Dendritic cell treated with granulocyte-macrophage colony-stimulating factor and Interleukin-4, amounts not matched to agents 40 ng/mL and 50 ng/mL, for 4 days (primary cell): ENCODE results near the gene TRIM43.
"Not testable (repeated sequence)": the region's sequence is repeated elsewhere in the genome, so short reads cannot be mapped to it uniquely, and the experiment has no call there.

Experiments
- H3K27ac Mint-ChIP-seq: one replicate; pipeline ENCODE4 v1.8.0; 2022; ENCODE audit warnings: mild to moderate bottlenecking, mixed read lengths
- H3K27me3 Mint-ChIP-seq: one replicate; pipeline ENCODE4 v1.8.0; 2022; ENCODE audit warnings: mild to moderate bottlenecking, mixed read lengths
- H3K36me3 Mint-ChIP-seq: one replicate; pipeline ENCODE4 v1.8.0; 2022; ENCODE audit warnings: low read depth, mixed read lengths
- H3K4me1 Mint-ChIP-seq: one replicate; pipeline ENCODE4 v1.8.0; 2022; ENCODE audit warnings: low read depth, mixed read lengths
- H3K4me3 Mint-ChIP-seq: one replicate; pipeline ENCODE4 v1.8.0; 2022; ENCODE audit warnings: mild to moderate bottlenecking, moderate library complexity, mixed read lengths
- H3K9me3 Mint-ChIP-seq: one replicate; pipeline ENCODE4 v1.8.0; 2022; ENCODE audit warnings: mixed read lengths
- intact Hi-C: fragments of 100-400 bp; cut with micrococcal nuclease; formaldehyde crosslinking; loops from one replicate; pipeline ENCODE4 v1.15.0; 2022

The TRIM43 gene

GRCh38 chr2:95591701-95592100 lies at the start of gene TRIM43:
TSS of gene TRIM43 (plus strand) at chr2:95592001. CDS start at chr2:95594024, 2,023 bp downstream.
- H3K4me3 Mint-ChIP-seq, H3K27ac Mint-ChIP-seq, H3K9me3 Mint-ChIP-seq, H3K36me3 Mint-ChIP-seq, H3K27me3 Mint-ChIP-seq, H3K4me1 Mint-ChIP-seq, intact Hi-C loops: not testable (repeated sequence)

GRCh38 chr2:95551055-95551568 lies 40.7 kb upstream of the TRIM43 start:
- no peaks in the 10 kb centered on the region for H3K36me3 Mint-ChIP-seq
- H3K9me3 Mint-ChIP-seq: no peaks in the 10 kb centered on the region
- H3K4me1 Mint-ChIP-seq: no peaks in the 10 kb centered on the region
- H3K27ac Mint-ChIP-seq: no peak overlapping the region
- no peak overlapping the region for H3K4me3 Mint-ChIP-seq
- intact Hi-C loops: no loop called here
- H3K27me3 Mint-ChIP-seq: peaks cover 13% of the 10 kb centered on the region

DNA sequence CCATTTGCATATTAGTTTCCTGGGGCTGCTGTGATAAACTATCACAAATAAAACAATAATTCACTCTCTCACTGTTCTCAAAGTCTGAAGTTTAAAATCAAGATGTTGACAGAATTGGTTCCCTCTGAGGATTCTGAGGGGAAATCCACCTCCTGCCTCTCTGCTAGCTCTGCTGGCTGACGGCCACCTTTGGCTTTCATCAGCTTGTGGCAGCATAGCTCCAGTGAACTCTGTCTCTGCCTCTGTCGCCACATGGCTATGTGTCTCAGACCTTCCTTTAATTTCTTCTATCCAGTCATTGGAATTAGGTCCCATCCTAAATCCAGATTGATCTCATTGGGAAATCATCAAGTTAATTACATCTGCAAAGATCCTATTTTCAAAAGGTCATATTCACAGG lies 38.9 kb upstream of the TRIM43 start:
- H3K4me1 Mint-ChIP-seq: no peaks in the 10 kb centered on the region
- H3K4me3 Mint-ChIP-seq: no peak overlapping the region
- intact Hi-C loops: no loop called here
- H3K9me3 Mint-ChIP-seq: no peaks in the 10 kb centered on the region
- peaks cover 13% of the 10 kb centered on the region for H3K27me3 Mint-ChIP-seq
- H3K27ac Mint-ChIP-seq: no peak overlapping the region
- H3K36me3 Mint-ChIP-seq: no peaks in the 10 kb centered on the region

DNA sequence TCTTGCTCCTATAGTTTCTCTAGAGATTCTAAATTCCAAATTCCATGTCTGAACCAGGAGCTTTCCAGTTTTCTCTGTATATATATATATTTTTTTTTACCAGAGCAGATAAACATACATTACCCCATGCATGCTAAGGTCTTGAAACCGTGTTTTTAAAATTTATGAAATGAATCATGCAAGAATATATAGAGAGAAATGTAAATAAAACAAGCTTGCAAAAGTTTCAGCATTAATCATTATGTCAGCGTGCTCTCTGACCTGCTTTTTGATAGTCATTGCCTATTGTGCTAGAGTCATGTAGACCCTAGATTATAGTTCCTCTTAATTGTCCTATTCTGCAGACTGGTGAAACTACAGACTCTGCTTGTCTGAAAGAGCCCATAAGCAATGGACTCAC lies 22.6 kb upstream of the TRIM43 start:
- intact Hi-C loops: no loop called here
- Mint-ChIP-seq H3K36me3 (no peaks in the 10 kb centered on the region), H3K4me1 (no peaks in the 10 kb centered on the region), H3K9me3 (no peaks in the 10 kb centered on the region), H3K4me3 (no peak overlapping the region), H3K27me3 (peaks cover 5% of the 10 kb centered on the region), H3K27ac (no peak overlapping the region)

- H3K9me3 Mint-ChIP-seq: no peaks in the 10 kb centered on the region
- H3K4me1 Mint-ChIP-seq: no peaks in the 10 kb centered on the region
- H3K4me3 Mint-ChIP-seq: no peak overlapping the region
- H3K27me3 Mint-ChIP-seq: peaks cover 2% of the 10 kb centered on the region
- intact Hi-C loops: no loop called here
- no peak overlapping the region for H3K27ac Mint-ChIP-seq
- H3K36me3 Mint-ChIP-seq: no peaks in the 10 kb centered on the region
Measured at GRCh38 chr2:95573866-95574265, 17.9 kb upstream of the TRIM43 start.

DNA sequence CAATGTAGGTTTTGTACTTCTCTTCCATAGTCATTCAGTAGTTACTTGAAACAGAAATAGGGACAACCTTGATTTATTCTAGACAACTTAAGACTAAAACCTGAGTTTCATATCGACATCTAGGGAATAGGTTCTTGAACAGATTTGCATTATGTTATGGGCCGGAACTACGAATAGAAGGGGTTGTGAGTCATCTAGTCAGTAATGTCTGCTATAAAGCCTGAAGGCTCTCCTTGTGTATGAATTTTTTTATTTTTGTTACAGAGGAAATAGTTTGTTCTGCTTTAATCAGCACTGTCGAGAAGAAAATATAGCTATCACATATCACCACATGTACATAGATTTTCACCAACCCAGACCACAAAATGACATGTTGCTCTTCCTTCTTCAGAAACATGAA lies 17.3 kb upstream of the TRIM43 start:
- Mint-ChIP-seq H3K27me3 (no peaks in the 10 kb centered on the region), H3K9me3 (no peaks in the 10 kb centered on the region), H3K36me3 (no peaks in the 10 kb centered on the region), H3K4me1 (no peaks in the 10 kb centered on the region), H3K27ac (no peak overlapping the region), H3K4me3 (no peak overlapping the region)
- intact Hi-C loops: no loop called here

DNA sequence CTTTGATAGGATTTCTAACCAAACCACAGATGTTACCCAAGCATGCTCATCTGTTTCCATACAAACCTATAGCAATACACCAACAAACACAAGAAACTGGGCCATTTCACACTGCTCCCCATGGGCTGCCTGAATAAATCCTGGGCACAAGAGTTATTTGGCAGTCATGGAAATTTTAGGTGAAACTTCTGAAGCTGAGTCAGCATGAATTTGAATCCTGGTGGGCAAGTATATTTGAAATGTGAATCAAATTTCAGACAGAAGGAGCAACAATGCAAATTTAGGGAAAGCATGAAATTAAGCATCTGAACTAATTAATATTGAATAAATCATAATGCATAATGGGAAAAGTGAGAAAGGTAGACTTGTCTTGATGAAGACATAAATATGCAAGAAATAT lies 15.9 kb upstream of the TRIM43 start:
- no peaks in the 10 kb centered on the region for H3K9me3 Mint-ChIP-seq
- intact Hi-C loops: no loop called here
- no peaks in the 10 kb centered on the region for H3K27me3 Mint-ChIP-seq
- no peaks in the 10 kb centered on the region for H3K4me1 Mint-ChIP-seq
- no peaks in the 10 kb centered on the region for H3K36me3 Mint-ChIP-seq
- no peak overlapping the region for H3K27ac Mint-ChIP-seq
- no peak overlapping the region for H3K4me3 Mint-ChIP-seq

- Mint-ChIP-seq H3K4me1 (no peaks in the 10 kb centered on the region), H3K27me3 (no peaks in the 10 kb centered on the region), H3K4me3 (no peak overlapping the region), H3K27ac (no peak overlapping the region), H3K36me3 (no peaks in the 10 kb centered on the region), H3K9me3 (no peaks in the 10 kb centered on the region)
- intact Hi-C loops: no loop called here
Measured at GRCh38 chr2:95578539-95578938, 13.3 kb upstream of the TRIM43 start.

- H3K4me1 Mint-ChIP-seq, H3K27me3 Mint-ChIP-seq, H3K27ac Mint-ChIP-seq, H3K4me3 Mint-ChIP-seq, H3K36me3 Mint-ChIP-seq, intact Hi-C loops, H3K9me3 Mint-ChIP-seq: not testable (repeated sequence)
Measured at GRCh38 chr2:95583545-95583944, 8.3 kb upstream of the TRIM43 start.

DNA sequence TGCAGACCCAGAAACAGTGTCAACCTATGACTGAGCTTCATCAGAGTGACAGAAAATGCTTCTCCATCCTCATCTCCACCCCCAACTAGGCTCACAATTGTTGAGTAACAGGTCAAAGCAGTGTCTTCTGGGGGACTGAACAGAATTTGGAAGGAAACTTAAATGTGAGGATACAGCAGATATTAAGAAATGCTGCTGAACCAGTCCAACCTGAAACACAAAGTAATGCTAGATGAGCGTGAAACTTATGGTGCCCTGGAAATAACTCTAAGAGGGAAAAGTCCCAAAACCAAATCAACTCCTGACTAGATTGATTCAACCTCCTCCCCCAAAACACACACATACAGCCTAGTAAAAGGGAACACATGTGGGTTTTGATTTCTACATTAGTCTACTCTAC lies 7.5 kb upstream of the TRIM43 start:
- H3K4me1 Mint-ChIP-seq, intact Hi-C loops, H3K27me3 Mint-ChIP-seq, H3K27ac Mint-ChIP-seq, H3K36me3 Mint-ChIP-seq, H3K9me3 Mint-ChIP-seq, H3K4me3 Mint-ChIP-seq: not testable (repeated sequence)

- intact Hi-C loops, H3K27me3 Mint-ChIP-seq, H3K4me1 Mint-ChIP-seq, H3K36me3 Mint-ChIP-seq, H3K27ac Mint-ChIP-seq, H3K4me3 Mint-ChIP-seq, H3K9me3 Mint-ChIP-seq: not testable (repeated sequence)
Measured at GRCh38 chr2:95589777-95590536, 1.8 kb upstream of the TRIM43 start.

- intact Hi-C loops, H3K4me3 Mint-ChIP-seq, H3K36me3 Mint-ChIP-seq, H3K9me3 Mint-ChIP-seq, H3K4me1 Mint-ChIP-seq, H3K27me3 Mint-ChIP-seq, H3K27ac Mint-ChIP-seq: not testable (repeated sequence)
Measured at GRCh38 chr2:95592973-95593372, 1.2 kb downstream of the TRIM43 start.

- intact Hi-C loops, H3K4me1 Mint-ChIP-seq, H3K27ac Mint-ChIP-seq, H3K4me3 Mint-ChIP-seq, H3K36me3 Mint-ChIP-seq, H3K9me3 Mint-ChIP-seq, H3K27me3 Mint-ChIP-seq: not testable (repeated sequence)
Measured at GRCh38 chr2:95595012-95595411, 3.2 kb downstream of the TRIM43 start.

GRCh38 chr2:95601301-95601700 lies 9.5 kb downstream of the TRIM43 start:
- H3K36me3 Mint-ChIP-seq, H3K9me3 Mint-ChIP-seq, H3K27ac Mint-ChIP-seq, H3K4me1 Mint-ChIP-seq, intact Hi-C loops, H3K27me3 Mint-ChIP-seq, H3K4me3 Mint-ChIP-seq: not testable (repeated sequence)

GRCh38 chr2:95602146-95602545 lies 10.3 kb downstream of the TRIM43 start:
- H3K27me3 Mint-ChIP-seq, H3K27ac Mint-ChIP-seq, H3K36me3 Mint-ChIP-seq, H3K4me3 Mint-ChIP-seq, intact Hi-C loops, H3K9me3 Mint-ChIP-seq, H3K4me1 Mint-ChIP-seq: not testable (repeated sequence)
